Naive thymus-derived CD4-positive, alpha-beta T cell (primary cell): ENCODE data around the gene ATP9A. TPM values are rescaled to one million over a fixed set of nuclear protein-coding genes. Genes with fewer than 3 reads are reported as not detected.

Experiments used
- ATAC-seq: fragments of 150-1000 bp; cut with Tn5 transposase; 2 replicates; pipeline ENCODE4 v1.10.0; 2021; ENCODE audit warnings: mild to moderate bottlenecking, moderate library complexity
- CTCF ChIA-PET: fragments of 350-600 bp; sonication (Branson Sonifier 250); formaldehyde crosslinking; loops from one replicate; lab custom pipeline; 2021; ENCODE audit warnings: antibody characterized with exemption; lab: Charles Lee
- POLR2A ChIA-PET: fragments of 350-600 bp; sonication (Branson Sonifier 250); formaldehyde crosslinking; loops from one replicate; lab custom pipeline; 2021; ENCODE audit warnings: antibody characterized with exemption, inconsistent platforms; lab: Charles Lee
- DNase-seq, 9 donors: peaks; one replicate each; pipeline versions ENCODE4 v3.0.0 to v3.0.0-alpha.2; 2020 to 2022; ENCODE audit warnings: mixed read lengths in 1 of 9
- H3K27ac ChIP-seq: one replicate; pipeline ENCODE4 v1.7.0; 2013; ENCODE audit warnings: mild to moderate bottlenecking, low read depth, low read length, moderate library complexity
- H3K27me3 ChIP-seq, 2 donors: one replicate each; pipeline ENCODE4 v1.7.0; 2013; ENCODE audit warnings: low read length in 2 of 2, mild to moderate bottlenecking in 2 of 2, moderate library complexity in 2 of 2; ENCODE audit not compliant: control insufficient read depth in 2 of 2, insufficient read depth in 2 of 2
- H3K36me3 ChIP-seq, 3 experiments: 1 replicate in 2 of 3; 2 replicates in 1 of 3; pipeline ENCODE4 v1.7.0; 2013; ENCODE audit warnings: low read length in 3 of 3, mild to moderate bottlenecking in 3 of 3, moderate library complexity in 1 of 3; ENCODE audit not compliant: insufficient read depth in 3 of 3, control insufficient read depth in 2 of 3
- H3K4me1 ChIP-seq, 2 donors: one replicate each; pipeline ENCODE4 v1.7.0; 2013; ENCODE audit warnings: low read length in 2 of 2, mild to moderate bottlenecking in 2 of 2, moderate library complexity in 1 of 2; ENCODE audit not compliant: control insufficient read depth in 2 of 2, insufficient read depth in 2 of 2
- H3K4me3 ChIP-seq: 2 replicates; pipeline ENCODE4 v1.7.0; 2013; ENCODE audit warnings: mild to moderate bottlenecking, low read length
- H3K9me3 ChIP-seq, 3 experiments: 1 replicate in 2 of 3; 2 replicates in 1 of 3; pipeline ENCODE4 v1.7.0; 2013; ENCODE audit warnings: low read length in 3 of 3; ENCODE audit not compliant: control insufficient read depth in 2 of 3
- H3K27ac Mint-ChIP-seq, 9 donors: one replicate each; pipeline ENCODE4 v1.8.0; 2020 to 2022; ENCODE audit warnings: mixed read lengths in 9 of 9, mild to moderate bottlenecking in 8 of 9, moderate library complexity in 5 of 9, inconsistent platforms in 2 of 9
- H3K27me3 Mint-ChIP-seq, 5 donors: one replicate each; pipeline ENCODE4 v1.8.0; 2021 to 2022; ENCODE audit warnings: mixed read lengths in 5 of 5, mild to moderate bottlenecking in 1 of 5
- H3K36me3 Mint-ChIP-seq, 5 donors: one replicate each; pipeline ENCODE4 v1.8.0; 2020 to 2022; ENCODE audit warnings: mixed read lengths in 5 of 5, mild to moderate bottlenecking in 3 of 5, inconsistent platforms in 1 of 5
- H3K4me1 Mint-ChIP-seq, 7 donors: one replicate each; pipeline ENCODE4 v1.8.0; 2020 to 2022; ENCODE audit warnings: mixed read lengths in 7 of 7, mild to moderate bottlenecking in 3 of 7, inconsistent platforms in 1 of 7
- H3K4me3 Mint-ChIP-seq, 10 donors: one replicate each; pipeline ENCODE4 v1.8.0; 2020 to 2022; ENCODE audit warnings: mild to moderate bottlenecking in 10 of 10, mixed read lengths in 10 of 10, moderate library complexity in 6 of 10, inconsistent platforms in 2 of 10
- H3K9me3 Mint-ChIP-seq, 11 donors: one replicate each; pipeline ENCODE4 v1.8.0; 2020 to 2022; ENCODE audit warnings: mixed read lengths in 11 of 11, mild to moderate bottlenecking in 4 of 11, inconsistent platforms in 1 of 11, moderate library complexity in 1 of 11
- intact Hi-C, 2 donors: fragments of 100-400 bp; cut with micrococcal nuclease; formaldehyde crosslinking; loops; one replicate each; pipeline ENCODE4 v1.15.1; 2023
- polyA plus RNA-seq, 2 donors: library from polyadenylated mRNA; unstranded; fragments of 300-500 nt; fragmentation: Illumina TruSeq; gene quantifications; one replicate each; pipeline ENCODE4 v1.2.3, GENCODE V29; 2021
- total RNA-seq, 6 experiments: library from RNA in 5 of 6; stranded (reverse) in 5 of 6; gene quantifications; 1 replicate in 5 of 6; 2 replicates in 1 of 6; pipeline ENCODE4 v1.2.3 and lab custom pipeline; 2021 to 2026

The ATP9A gene
- total and polyA plus RNA-seq, 7 experiments from 2014 or later: 0.05 to 2.0 (median 0.83) TPM; not detected in 3

DNA sequence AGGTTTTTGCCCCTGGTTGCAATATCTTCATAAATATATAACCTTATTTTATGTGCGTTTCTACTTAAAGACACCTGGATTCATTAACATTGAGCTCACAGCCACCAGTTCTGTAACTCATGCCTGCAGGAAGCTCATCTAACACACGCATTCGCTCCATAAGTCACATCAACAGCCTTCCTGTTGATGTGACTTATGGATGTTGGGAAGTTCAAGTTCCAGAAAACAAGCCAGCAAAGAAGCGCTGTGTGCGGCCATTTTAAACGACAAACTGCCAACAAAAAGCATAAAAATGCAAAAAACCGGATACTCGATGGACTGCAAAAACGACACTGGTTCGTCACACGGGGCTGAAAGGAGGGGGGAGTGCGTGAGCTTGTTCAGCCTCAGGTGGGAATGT is 147.8 kb downstream of the ATP9A start:
- Histone ChIP-seq H3K36me3 (no peaks in the 10 kb centered on the region), H3K27me3 (no peaks in the 10 kb centered on the region), H3K27ac (no peak overlapping the region), H3K4me1 (no peaks in the 10 kb centered on the region), H3K9me3 (no peaks in the 10 kb centered on the region), H3K4me3 (no peak overlapping the region)
- Mint-ChIP-seq H3K4me1 (no peaks in the 10 kb centered on the region), H3K27me3 (no peaks in the 10 kb centered on the region), H3K4me3 (no peak overlapping the region), H3K36me3 (no peaks in the 10 kb centered on the region), H3K9me3 (no peaks in the 10 kb centered on the region), H3K27ac (no peak overlapping the region)
- DNase-seq (no peak), ATAC-seq (no peak)
- intact Hi-C loops: loop anchor here in 1 of 2 donors (5.0 to 10.0 kb wide), 2 partner anchors 396 to 638 kb away; no protein-coding TSS in a partner anchor
- ChIA-PET POLR2A (interaction anchor here (0.6 kb wide), 1 partner anchor 34 kb away, joined by 3 read pairs; no protein-coding TSS in a partner anchor), CTCF (interaction anchor here (0.6 to 1.5 kb wide), 3 partner anchors 24 to 246 kb away, joined by 3 to 5 read pairs (median 3); no protein-coding TSS in a partner anchor)

DNA sequence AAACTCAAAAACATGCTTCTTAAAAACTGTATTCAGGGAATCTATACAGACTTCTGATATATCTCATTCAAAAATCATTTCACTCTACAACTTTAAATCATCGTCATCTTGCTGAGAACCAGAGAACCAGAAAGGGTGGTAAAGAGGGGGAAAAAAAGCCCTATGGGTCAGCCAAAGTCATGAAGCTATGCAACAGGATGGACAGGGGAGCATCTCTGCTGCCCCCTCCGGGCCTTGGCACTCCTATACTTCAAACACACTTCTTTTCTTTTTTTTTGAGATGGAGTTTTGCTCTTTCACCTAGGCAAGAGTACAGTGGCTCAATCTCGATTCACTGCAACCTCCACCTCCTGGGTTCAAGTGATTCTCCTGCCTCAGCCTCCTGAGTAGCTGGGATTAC is 152.1 kb downstream of the ATP9A start:
- Histone ChIP-seq H3K27me3 (no peaks in the 10 kb centered on the region), H3K4me1 (no peaks in the 10 kb centered on the region), H3K4me3 (no peak overlapping the region), H3K36me3 (no peaks in the 10 kb centered on the region), H3K27ac (no peak overlapping the region), H3K9me3 (no peaks in the 10 kb centered on the region)
- DNase-seq (no peak), ATAC-seq (no peak)
- POLR2A ChIA-PET: no interaction called here
- no peaks in the 10 kb centered on the region for H3K9me3 Mint-ChIP-seq
- no peaks in the 10 kb centered on the region for H3K36me3 Mint-ChIP-seq
- intact Hi-C loops: no loop called here
- CTCF ChIA-PET: no interaction called here
- H3K4me3 Mint-ChIP-seq: no peak overlapping the region
- H3K27me3 Mint-ChIP-seq: peaks cover 0 to 5% (median 0%) of the 10 kb centered on the region in 5 donors
- no peak overlapping the region for H3K27ac Mint-ChIP-seq
- no peaks in the 10 kb centered on the region for H3K4me1 Mint-ChIP-seq

DNA sequence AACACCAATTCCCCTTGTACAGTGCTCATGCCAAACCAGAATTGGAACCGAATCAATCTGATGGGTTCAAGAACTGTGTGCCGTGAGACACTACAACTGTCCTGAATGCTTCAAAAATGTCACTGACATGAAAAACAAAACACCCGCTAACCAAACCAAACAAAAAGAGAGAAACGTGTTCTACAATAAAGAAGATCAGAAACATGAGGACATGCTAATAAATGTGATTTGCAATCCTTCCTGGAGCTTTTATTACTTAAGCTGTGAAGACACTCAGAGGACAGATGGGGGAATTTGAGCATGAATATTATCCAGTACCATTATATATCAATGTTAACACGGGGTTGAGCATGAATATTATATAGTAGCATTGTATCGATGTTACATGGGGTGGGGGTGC is 153.5 kb downstream of the ATP9A start:
- no peak overlapping the region for H3K4me3 Mint-ChIP-seq
- no peak for ATAC-seq
- no peaks in the 10 kb centered on the region for H3K4me1 Mint-ChIP-seq
- no peak overlapping the region for H3K27ac ChIP-seq
- H3K9me3 ChIP-seq: no peaks in the 10 kb centered on the region
- ChIA-PET CTCF (no interaction called here), POLR2A (no interaction called here)
- H3K4me3 ChIP-seq: no peak overlapping the region
- no peaks in the 10 kb centered on the region for H3K9me3 Mint-ChIP-seq
- H3K27ac Mint-ChIP-seq: no peak overlapping the region
- no peaks in the 10 kb centered on the region for H3K4me1 ChIP-seq
- H3K27me3 ChIP-seq: no peaks in the 10 kb centered on the region
- no peaks in the 10 kb centered on the region for H3K36me3 ChIP-seq
- peaks cover 0 to 10% (median 0%) of the 10 kb centered on the region in 5 donors for H3K27me3 Mint-ChIP-seq
- DNase-seq: no peak
- no peaks in the 10 kb centered on the region for H3K36me3 Mint-ChIP-seq
- intact Hi-C loops: no loop called here

DNA sequence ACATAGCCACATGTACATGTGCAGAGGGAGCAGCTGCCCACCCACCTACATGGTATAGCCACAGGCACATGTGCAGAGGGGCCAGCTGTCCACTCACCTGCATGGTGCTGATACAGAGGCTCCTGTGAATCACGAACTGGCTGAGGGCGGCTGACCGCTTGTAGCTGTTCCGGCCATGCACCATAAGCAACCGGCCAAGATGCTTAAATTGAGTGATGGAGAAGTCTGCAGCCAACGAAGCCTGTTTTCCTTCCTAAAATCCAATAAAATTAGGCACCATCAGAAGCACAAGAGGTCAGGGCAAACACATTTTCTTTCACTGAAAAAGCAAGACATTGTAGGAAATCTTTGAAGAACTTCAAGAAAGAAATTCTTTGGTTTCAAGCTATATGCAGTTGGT is 154.6 kb downstream of the ATP9A start:
- Histone ChIP-seq H3K36me3 (no peaks in the 10 kb centered on the region), H3K9me3 (no peaks in the 10 kb centered on the region), H3K4me1 (peaks cover 0 to 4% of the 10 kb centered on the region in 2 donors), H3K4me3 (no peak overlapping the region), H3K27me3 (no peaks in the 10 kb centered on the region), H3K27ac (no peak overlapping the region)
- CTCF ChIA-PET: no interaction called here
- H3K27ac Mint-ChIP-seq: no peak overlapping the region
- intact Hi-C loops: no loop called here
- no peaks in the 10 kb centered on the region for H3K9me3 Mint-ChIP-seq
- no peak for DNase-seq
- H3K36me3 Mint-ChIP-seq: no peaks in the 10 kb centered on the region
- no peak for ATAC-seq
- H3K4me3 Mint-ChIP-seq: no peak overlapping the region
- peaks cover 0 to 10% (median 0%) of the 10 kb centered on the region in 5 donors for H3K27me3 Mint-ChIP-seq
- POLR2A ChIA-PET: no interaction called here
- H3K4me1 Mint-ChIP-seq: no peaks in the 10 kb centered on the region

DNA sequence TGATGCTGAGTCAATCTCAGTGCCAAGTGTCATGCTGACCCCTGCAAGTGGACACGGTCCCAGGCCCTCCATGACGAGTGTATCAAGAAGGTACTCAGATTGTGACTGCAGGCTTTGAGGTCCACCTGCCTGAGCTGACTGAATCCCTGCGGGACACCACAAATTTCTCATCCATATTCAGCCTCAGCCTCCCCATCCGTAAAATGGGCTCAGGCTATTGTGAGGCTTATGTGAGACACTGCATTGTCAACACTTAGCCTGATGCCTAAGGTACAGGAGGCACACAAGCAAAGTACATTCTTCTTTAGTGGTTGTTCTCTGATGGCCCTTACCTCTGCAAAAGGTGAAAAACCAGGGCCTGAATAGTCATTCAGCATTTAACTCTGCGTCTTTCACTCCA is 155.3 kb downstream of the ATP9A start:
- H3K27ac ChIP-seq: no peak overlapping the region

DNA sequence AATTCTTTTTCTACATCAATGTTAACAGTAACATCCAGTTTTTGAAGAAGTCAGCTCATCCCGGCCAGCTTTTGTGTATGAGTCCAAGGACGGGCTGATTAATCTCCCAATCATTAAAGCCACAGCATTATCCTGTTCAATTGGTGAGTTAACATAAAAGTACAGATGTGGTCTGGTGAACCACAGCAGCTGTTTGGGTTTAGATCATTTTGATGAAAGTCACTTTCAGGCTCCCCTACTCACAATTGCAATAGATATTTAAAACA is 156.6 kb downstream of the ATP9A start:
- ChIA-PET POLR2A (no interaction called here), CTCF (no interaction called here)
- no peaks in the 10 kb centered on the region for H3K36me3 Mint-ChIP-seq
- no peak overlapping the region for H3K4me3 ChIP-seq
- no peak overlapping the region for H3K27ac ChIP-seq
- H3K4me1 Mint-ChIP-seq: no peaks in the 10 kb centered on the region
- no peaks in the 10 kb centered on the region for H3K9me3 ChIP-seq
- H3K27me3 ChIP-seq: no peaks in the 10 kb centered on the region
- H3K4me3 Mint-ChIP-seq: no peak overlapping the region
- peaks cover 0 to 7% of the 10 kb centered on the region in 2 donors for H3K4me1 ChIP-seq
- H3K27me3 Mint-ChIP-seq: peaks cover 0 to 15% (median 3%) of the 10 kb centered on the region in 5 donors
- no peak overlapping the region for H3K27ac Mint-ChIP-seq
- ATAC-seq (no peak), DNase-seq (no peak)
- intact Hi-C loops: no loop called here
- H3K9me3 Mint-ChIP-seq: no peaks in the 10 kb centered on the region
- no peaks in the 10 kb centered on the region for H3K36me3 ChIP-seq

More for the DNA sequence above, 155.3 kb downstream of the ATP9A start:
- no peak for DNase-seq
- intact Hi-C loops: no loop called here
- H3K36me3 Mint-ChIP-seq: no peaks in the 10 kb centered on the region
- no peaks in the 10 kb centered on the region for H3K27me3 ChIP-seq
- ChIA-PET POLR2A (no interaction called here), CTCF (no interaction called here)
- no peak overlapping the region for H3K4me3 Mint-ChIP-seq
- H3K9me3 Mint-ChIP-seq: no peaks in the 10 kb centered on the region
- H3K4me3 ChIP-seq: no peak overlapping the region
- H3K4me1 Mint-ChIP-seq: no peaks in the 10 kb centered on the region
- no peaks in the 10 kb centered on the region for H3K9me3 ChIP-seq
- no peak for ATAC-seq
- H3K27me3 Mint-ChIP-seq: peaks cover 0 to 10% (median 0%) of the 10 kb centered on the region in 5 donors
- no peaks in the 10 kb centered on the region for H3K36me3 ChIP-seq
- peaks cover 0 to 7% of the 10 kb centered on the region in 2 donors for H3K4me1 ChIP-seq
- H3K27ac Mint-ChIP-seq: no peak overlapping the region

DNA sequence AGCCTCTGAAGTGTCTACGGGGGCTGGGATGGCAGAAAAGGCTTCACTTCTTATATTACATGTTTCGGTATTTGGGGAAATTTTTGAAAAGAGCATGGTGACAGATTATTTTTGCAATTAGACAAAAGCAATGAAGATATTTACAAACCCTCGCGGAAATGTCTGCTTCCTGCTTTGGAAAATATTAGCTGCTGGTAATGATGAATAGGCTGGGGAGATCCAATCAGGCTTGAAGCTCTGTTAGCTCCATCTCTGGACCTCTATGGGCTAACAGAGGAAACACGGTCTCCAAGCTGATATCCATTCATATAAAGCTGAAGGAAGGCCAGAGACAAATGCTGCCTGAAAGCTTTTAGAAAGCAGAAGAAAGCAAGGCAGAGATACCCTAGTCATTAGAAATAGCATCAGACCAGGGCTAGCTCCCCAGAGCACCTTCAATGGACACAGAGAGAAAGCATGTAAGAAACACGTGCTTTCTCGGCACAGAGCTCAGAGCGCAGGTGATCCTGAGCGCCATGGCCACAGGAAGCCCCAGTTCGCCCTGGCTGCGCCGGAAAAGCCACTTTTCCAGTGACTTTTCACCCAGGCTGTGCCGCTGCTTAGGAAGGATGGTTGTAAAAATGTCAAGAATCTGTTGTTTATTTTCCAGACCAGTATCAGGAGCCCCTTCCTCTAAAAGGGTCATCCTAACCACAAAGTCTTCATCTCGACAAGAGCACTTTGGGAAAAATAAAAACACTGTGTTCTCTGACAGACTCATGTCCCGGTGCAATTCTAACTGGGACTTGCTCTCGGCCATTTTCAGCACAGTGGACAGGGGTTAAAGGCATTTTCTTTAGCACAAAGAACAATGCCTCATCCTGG is 157.2 kb downstream of the ATP9A start:
- Histone ChIP-seq H3K27me3 (no peaks in the 10 kb centered on the region), H3K27ac (no peak overlapping the region), H3K36me3 (no peaks in the 10 kb centered on the region), H3K4me3 (no peak overlapping the region), H3K4me1 (peaks cover 0 to 7% of the 10 kb centered on the region in 2 donors), H3K9me3 (no peaks in the 10 kb centered on the region)
- Mint-ChIP-seq H3K27ac (no peak overlapping the region), H3K4me1 (no peaks in the 10 kb centered on the region), H3K27me3 (peaks cover 0 to 15% (median 3%) of the 10 kb centered on the region in 5 donors), H3K36me3 (no peaks in the 10 kb centered on the region), H3K4me3 (no peak overlapping the region), H3K9me3 (no peaks in the 10 kb centered on the region)
- intact Hi-C loops: no loop called here
- ATAC-seq: no peak
- ChIA-PET CTCF (no interaction called here), POLR2A (no interaction called here)
- DNase-seq: no peak
